Measurements from ENCODE around the gene RSAD1. TPM values are rescaled to one million over a fixed set of nuclear protein-coding genes. Genes with fewer than 3 reads are reported as not detected.

RSAD1 gene
- total RNA-seq, 1 experiment from 2014 or later, result 51.1 TPM

DNA sequence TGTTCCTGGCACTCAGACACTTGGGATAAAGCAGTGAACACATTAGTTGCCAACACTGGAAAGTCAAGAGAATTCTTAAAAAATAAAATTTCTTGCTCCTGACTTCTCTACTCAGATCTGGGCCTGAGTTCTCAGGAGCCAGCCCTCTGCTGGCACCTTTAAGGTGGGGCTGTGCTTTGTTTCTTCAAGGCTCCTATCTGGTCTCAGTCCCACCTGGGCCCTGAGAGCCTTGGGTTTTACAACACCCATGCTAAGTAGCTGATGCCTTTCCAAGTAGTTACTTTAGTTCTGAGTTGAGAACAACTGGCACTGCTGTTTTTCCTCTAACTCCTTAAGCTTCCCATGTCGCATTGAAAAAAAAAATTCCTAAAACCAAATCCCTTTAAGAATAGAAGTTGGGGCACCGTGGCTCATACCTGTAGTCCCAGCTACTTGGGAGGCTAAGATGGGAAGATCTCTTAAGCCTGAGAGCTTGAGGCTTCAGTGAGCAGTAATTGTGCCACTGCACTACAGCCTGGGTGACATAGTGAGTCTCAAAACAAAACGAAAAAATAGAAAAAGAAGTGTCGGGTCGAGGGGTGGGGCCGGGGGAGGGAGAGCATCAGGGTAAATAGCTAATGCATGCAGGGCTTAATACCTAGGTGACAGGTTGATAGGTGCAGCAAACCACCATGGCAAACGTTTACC, 26.6 kb upstream of the RSAD1 start:
- no peak overlapping the region for H3K4me3 Mint-ChIP-seq (ENCODE audit: low read depth, unreplicated experiment)
- intact Hi-C loops (cut with micrococcal nuclease; ENCODE audit: unreplicated experiment), result no loop called here
- TF ChIP-seq, protein P1, sequence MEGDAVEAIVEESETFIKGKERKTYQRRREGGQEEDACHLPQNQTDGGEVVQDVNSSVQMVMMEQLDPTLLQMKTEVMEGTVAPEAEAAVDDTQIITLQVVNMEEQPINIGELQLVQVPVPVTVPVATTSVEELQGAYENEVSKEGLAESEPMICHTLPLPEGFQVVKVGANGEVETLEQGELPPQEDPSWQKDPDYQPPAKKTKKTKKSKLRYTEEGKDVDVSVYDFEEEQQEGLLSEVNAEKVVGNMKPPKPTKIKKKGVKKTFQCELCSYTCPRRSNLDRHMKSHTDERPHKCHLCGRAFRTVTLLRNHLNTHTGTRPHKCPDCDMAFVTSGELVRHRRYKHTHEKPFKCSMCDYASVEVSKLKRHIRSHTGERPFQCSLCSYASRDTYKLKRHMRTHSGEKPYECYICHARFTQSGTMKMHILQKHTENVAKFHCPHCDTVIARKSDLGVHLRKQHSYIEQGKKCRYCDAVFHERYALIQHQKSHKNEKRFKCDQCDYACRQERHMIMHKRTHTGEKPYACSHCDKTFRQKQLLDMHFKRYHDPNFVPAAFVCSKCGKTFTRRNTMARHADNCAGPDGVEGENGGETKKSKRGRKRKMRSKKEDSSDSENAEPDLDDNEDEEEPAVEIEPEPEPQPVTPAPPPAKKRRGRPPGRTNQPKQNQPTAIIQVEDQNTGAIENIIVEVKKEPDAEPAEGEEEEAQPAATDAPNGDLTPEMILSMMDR (IDR thresholded peaks at IDR 0.05; ENCODE audit: unreplicated experiment), result no peak
- H3K27me3 Mint-ChIP-seq (ENCODE audit: unreplicated experiment), result no peaks in the 10 kb centered on the region
- H3K9me3 Mint-ChIP-seq (ENCODE audit: low read depth, unreplicated experiment), result no peaks in the 10 kb centered on the region
- no peak for DNase-seq
- CTCF ChIA-PET, result interaction anchor here (0.6 to 1.3 kb wide), 4 partner anchors 9 to 173 kb away, joined by 3 to 5 read pairs (median 4); no protein-coding TSS in a partner anchor
- no TSS peak for BruUV-seq (replicated peaks)
- peaks cover 33% of the 10 kb centered on the region for H3K36me3 Mint-ChIP-seq (ENCODE audit: insufficient read depth, unreplicated experiment)
- H3K4me1 Mint-ChIP-seq (ENCODE audit: low read depth, unreplicated experiment), result peaks cover 18% of the 10 kb centered on the region
- no peak overlapping the region for H3K27ac Mint-ChIP-seq (ENCODE audit: unreplicated experiment)

DNA sequence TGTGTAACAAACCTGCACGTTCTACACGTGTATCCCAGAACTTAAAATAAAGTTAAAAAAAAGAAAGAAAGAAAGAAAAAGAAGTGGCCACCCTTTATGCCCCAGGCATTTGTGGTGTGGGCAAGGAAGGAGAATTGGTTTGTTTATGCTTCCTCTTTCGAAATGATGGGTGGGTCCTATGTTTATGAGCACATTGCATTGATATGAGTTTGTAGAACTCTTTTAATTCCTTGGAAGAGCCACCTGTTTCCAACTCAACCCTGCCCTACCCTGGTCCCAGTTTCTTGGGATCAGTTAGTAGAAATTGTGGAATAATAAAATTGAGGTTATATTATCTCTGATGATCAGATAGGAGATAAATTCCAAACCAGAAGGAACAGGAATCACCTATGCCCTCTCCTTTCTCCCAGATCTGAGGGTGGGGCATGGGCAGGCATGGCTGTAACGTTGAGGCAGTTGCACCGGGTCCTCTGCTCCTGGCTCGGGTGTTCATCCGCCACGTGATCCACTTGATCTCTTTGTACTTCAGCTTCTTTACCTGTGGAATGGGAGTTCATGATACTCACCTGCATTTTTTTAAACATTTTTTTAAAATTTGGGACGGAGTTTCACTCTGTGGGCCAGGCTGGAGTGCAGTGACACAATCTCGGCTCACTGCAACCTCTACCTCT, 25.9 kb upstream of the RSAD1 start:
- TF ChIP-seq, protein P1 (IDR thresholded peaks at IDR 0.05; ENCODE audit: unreplicated experiment), result no peak
- Mint-ChIP-seq H3K4me3 (ENCODE audit: low read depth, unreplicated experiment) (no peak overlapping the region), H3K27ac (ENCODE audit: unreplicated experiment) (no peak overlapping the region), H3K4me1 (ENCODE audit: low read depth, unreplicated experiment) (peaks cover 18% of the 10 kb centered on the region), H3K27me3 (ENCODE audit: unreplicated experiment) (no peaks in the 10 kb centered on the region), H3K36me3 (ENCODE audit: insufficient read depth, unreplicated experiment) (peaks cover 33% of the 10 kb centered on the region), H3K9me3 (ENCODE audit: low read depth, unreplicated experiment) (no peaks in the 10 kb centered on the region)
- CTCF ChIA-PET, result interaction anchor here (0.6 to 1.3 kb wide), 4 partner anchors 9 to 103 kb away, joined by 3 to 5 read pairs (median 4); no protein-coding TSS in a partner anchor
- BruUV-seq (replicated peaks), result no TSS peak
- intact Hi-C loops (cut with micrococcal nuclease; ENCODE audit: unreplicated experiment), result no loop called here
- DNase-seq, result no peak

DNA sequence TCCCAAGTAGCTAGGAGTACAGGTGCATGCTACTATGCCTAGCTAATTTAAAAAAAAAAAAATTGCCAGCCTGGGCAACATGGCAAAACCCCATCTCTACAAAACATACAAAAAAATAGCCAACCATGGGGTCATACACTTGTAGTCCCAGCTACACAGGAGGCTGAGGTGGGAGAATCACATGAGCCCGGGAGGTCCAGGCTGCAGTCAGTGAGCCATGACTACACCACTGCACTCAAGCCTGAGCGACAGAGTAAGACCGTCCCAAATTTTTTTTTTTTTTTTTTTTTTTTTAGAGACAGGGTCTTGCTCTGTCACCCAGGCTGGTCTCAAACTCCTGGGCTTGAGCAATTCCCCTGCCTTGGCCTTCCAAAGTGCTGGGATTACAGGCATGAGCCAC, 24.8 kb upstream of the RSAD1 start:
- intact Hi-C loops (cut with micrococcal nuclease; ENCODE audit: unreplicated experiment), result no loop called here
- H3K4me3 Mint-ChIP-seq (ENCODE audit: low read depth, unreplicated experiment), result no peak overlapping the region
- no peak for DNase-seq
- CTCF ChIA-PET, result interaction anchor here (0.7 kb wide), 2 partner anchors 27 to 137 kb away, joined by 5 to 6 read pairs; no protein-coding TSS in a partner anchor
- TF ChIP-seq, protein P1 (IDR thresholded peaks at IDR 0.05; ENCODE audit: unreplicated experiment), result no peak
- H3K27ac Mint-ChIP-seq (ENCODE audit: unreplicated experiment), result no peak overlapping the region
- BruUV-seq (replicated peaks), result no TSS peak
- peaks cover 29% of the 10 kb centered on the region for H3K4me1 Mint-ChIP-seq (ENCODE audit: low read depth, unreplicated experiment)
- no peaks in the 10 kb centered on the region for H3K9me3 Mint-ChIP-seq (ENCODE audit: low read depth, unreplicated experiment)
- H3K36me3 Mint-ChIP-seq (ENCODE audit: insufficient read depth, unreplicated experiment), result peaks cover 25% of the 10 kb centered on the region
- no peaks in the 10 kb centered on the region for H3K27me3 Mint-ChIP-seq (ENCODE audit: unreplicated experiment)

DNA sequence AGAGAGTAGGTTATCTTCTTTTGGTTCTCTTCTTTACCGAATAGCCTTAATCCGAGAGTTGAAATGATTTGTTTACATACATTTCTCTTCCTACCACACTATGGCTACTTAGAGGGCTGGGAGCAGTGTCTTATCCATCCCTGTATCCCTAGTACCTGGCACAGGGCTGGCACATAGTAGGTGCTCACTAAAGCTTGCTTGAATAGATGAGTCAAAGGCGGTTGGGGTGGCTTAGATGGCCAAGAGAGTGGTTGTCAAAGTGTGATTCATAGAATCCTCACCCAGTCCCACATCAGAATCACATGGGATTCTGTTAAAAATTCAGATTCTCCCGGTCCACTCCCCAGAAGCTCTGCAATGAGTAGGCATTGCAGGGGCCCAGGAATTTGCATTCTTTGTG, 21.0 kb upstream of the RSAD1 start:
- CTCF ChIA-PET, result interaction anchor here (1.1 kb wide), 1 partner anchor 15 kb away, joined by 4 read pairs; no protein-coding TSS in a partner anchor
- no TSS peak for BruUV-seq (replicated peaks)
- H3K4me1 Mint-ChIP-seq (ENCODE audit: low read depth, unreplicated experiment), result peaks cover 23% of the 10 kb centered on the region
- no peak overlapping the region for H3K27ac Mint-ChIP-seq (ENCODE audit: unreplicated experiment)
- DNase-seq, result no peak
- intact Hi-C loops (cut with micrococcal nuclease; ENCODE audit: unreplicated experiment), result no loop called here
- no peaks in the 10 kb centered on the region for H3K9me3 Mint-ChIP-seq (ENCODE audit: low read depth, unreplicated experiment)
- no peaks in the 10 kb centered on the region for H3K27me3 Mint-ChIP-seq (ENCODE audit: unreplicated experiment)
- no peak overlapping the region for H3K4me3 Mint-ChIP-seq (ENCODE audit: low read depth, unreplicated experiment)
- peaks cover 28% of the 10 kb centered on the region for H3K36me3 Mint-ChIP-seq (ENCODE audit: insufficient read depth, unreplicated experiment)
- TF ChIP-seq, protein P1 (IDR thresholded peaks at IDR 0.05; ENCODE audit: unreplicated experiment), result no peak
